Measurements from ENCODE around the gene USP6NL.

The USP6NL gene

DNA sequence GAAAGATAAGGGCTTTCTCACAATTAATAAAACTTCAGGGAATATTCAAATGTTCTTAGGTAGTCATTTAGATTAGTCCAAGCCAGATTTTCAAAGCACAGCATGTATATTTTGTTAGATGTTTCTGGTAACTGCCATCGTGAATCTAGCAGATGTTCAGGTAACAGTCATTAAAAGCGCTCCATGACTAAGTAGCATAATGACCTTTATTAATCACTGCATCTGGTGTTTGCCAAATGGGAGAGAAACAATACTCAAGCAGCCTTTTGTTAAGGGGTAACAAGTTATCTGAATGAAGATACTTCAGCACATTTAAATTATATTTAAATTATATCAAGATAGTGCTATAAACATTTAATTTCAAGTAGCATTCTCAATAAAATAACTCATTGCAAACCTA lies 47.5 kb downstream of the USP6NL start:
- Histone ChIP-seq H3K4me3 (ENCODE audit: low read depth in 1 of 2, low read length in 2 of 2) (no peak overlapping the region), H3K36me3 (ENCODE audit: control insufficient read depth in 1 of 2, insufficient read depth in 2 of 2, low read length in 2 of 2) (no peaks in the 10 kb centered on the region), H3K9me3 (ENCODE audit: control insufficient read depth in 1 of 2, low read length in 2 of 2) (no peaks in the 10 kb centered on the region), H3K4me1 (ENCODE audit: control insufficient read depth in 1 of 2, insufficient read depth in 2 of 2, low read length in 2 of 2) (peaks cover 2 to 4% of the 10 kb centered on the region in 2 donors), H3K27me3 (ENCODE audit: low read depth, low read length) (no peaks in the 10 kb centered on the region), H3K27ac (ENCODE audit: low read length) (no peak overlapping the region)

DNA sequence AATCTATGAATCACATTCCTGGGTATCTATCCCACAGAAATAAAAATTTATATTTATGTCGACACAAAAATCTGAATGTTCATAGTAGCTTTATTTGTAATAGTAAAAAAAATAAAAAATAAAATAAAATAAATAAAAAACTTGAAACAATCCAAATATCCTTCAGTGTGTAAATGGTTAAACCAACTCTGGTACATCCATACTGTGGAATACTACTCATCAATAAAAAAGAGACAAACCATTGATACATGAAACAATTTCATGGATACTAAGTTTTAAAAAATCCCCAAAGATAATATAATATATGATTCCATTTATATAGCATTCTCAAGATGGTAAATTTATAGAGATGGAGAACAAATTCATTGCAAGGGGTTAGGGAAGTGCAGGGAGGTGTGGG lies 48.6 kb downstream of the USP6NL start:
- H3K27me3 ChIP-seq (ENCODE audit: low read depth, low read length), result no peaks in the 10 kb centered on the region
- H3K4me1 ChIP-seq (ENCODE audit: control insufficient read depth in 1 of 2, insufficient read depth in 2 of 2, low read length in 2 of 2), result peaks cover 2 to 4% of the 10 kb centered on the region in 2 donors

DNA sequence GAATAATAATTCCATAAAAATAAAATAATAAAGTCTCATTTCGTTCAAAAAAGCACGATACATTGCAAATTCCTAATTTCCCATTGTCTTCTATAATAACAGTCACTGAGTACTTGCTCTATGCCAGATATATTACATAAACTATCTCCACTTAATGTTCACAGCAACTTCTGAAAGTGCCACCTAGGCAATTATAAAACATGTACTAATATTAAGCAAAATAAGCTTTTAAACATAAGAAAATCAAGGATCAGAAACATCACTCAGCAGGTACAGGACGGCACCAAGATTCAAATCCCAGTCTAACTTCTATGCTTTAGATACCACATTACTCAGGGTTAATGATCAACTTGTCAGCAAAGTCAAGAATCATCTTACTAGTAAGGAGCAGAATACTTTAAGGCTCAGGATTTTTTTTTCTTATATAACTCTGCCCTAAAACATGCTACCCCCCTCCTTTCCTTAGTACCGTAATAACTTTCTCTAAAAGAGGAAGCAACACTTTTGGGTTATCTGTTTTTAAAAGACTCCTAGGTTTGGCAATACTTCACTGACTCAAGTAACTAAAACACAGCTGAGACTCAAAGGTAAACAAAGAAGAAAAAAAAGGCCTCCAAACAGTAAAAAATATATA lies 51.3 kb downstream of the USP6NL start:
- Histone ChIP-seq H3K4me3 (ENCODE audit: low read depth in 1 of 2, low read length in 2 of 2) (no peak overlapping the region), H3K27me3 (ENCODE audit: low read depth, low read length) (no peaks in the 10 kb centered on the region), H3K9me3 (ENCODE audit: control insufficient read depth in 1 of 2, low read length in 2 of 2) (no peaks in the 10 kb centered on the region), H3K27ac (ENCODE audit: low read length) (no peak overlapping the region), H3K4me1 (ENCODE audit: control insufficient read depth in 1 of 2, insufficient read depth in 2 of 2, low read length in 2 of 2) (peaks cover 2 to 4% of the 10 kb centered on the region in 2 donors), H3K36me3 (ENCODE audit: control insufficient read depth in 1 of 2, insufficient read depth in 2 of 2, low read length in 2 of 2) (no peaks in the 10 kb centered on the region)

More for the DNA sequence above, 48.6 kb downstream of the USP6NL start:
- no peaks in the 10 kb centered on the region for H3K36me3 ChIP-seq (ENCODE audit: control insufficient read depth in 1 of 2, insufficient read depth in 2 of 2, low read length in 2 of 2)
- no peak overlapping the region for H3K27ac ChIP-seq (ENCODE audit: low read length)
- H3K9me3 ChIP-seq (ENCODE audit: control insufficient read depth in 1 of 2, low read length in 2 of 2), result no peaks in the 10 kb centered on the region
- no peak overlapping the region for H3K4me3 ChIP-seq (ENCODE audit: low read depth in 1 of 2, low read length in 2 of 2)

DNA sequence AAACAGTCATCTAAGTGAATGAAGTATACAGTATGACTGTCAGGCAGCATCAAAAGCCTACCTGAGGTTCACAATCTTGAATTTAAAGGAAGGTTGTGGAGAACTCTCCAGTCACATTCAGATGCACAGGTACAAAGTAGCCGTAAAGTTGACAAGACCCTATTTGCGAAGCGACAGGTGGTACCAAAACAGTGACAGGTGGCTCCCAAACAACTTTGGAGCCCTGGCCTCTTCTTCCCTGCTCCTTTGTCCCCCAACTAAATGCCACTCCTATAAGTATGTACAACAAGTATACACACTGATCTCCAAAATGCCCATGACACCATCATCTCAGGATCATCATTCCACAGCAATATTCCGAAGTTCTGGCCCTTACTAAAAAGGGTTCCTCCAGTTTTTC lies 53.5 kb downstream of the USP6NL start:
- no peaks in the 10 kb centered on the region for H3K9me3 ChIP-seq (ENCODE audit: control insufficient read depth in 1 of 2, low read length in 2 of 2)
- no peaks in the 10 kb centered on the region for H3K27me3 ChIP-seq (ENCODE audit: low read depth, low read length)
- no peaks in the 10 kb centered on the region for H3K36me3 ChIP-seq (ENCODE audit: control insufficient read depth in 1 of 2, insufficient read depth in 2 of 2, low read length in 2 of 2)
- H3K4me1 ChIP-seq (ENCODE audit: control insufficient read depth in 1 of 2, insufficient read depth in 2 of 2, low read length in 2 of 2), result peaks cover 2 to 4% of the 10 kb centered on the region in 2 donors
- no peak overlapping the region for H3K4me3 ChIP-seq (ENCODE audit: low read depth in 1 of 2, low read length in 2 of 2)
- no peak overlapping the region for H3K27ac ChIP-seq (ENCODE audit: low read length)

DNA sequence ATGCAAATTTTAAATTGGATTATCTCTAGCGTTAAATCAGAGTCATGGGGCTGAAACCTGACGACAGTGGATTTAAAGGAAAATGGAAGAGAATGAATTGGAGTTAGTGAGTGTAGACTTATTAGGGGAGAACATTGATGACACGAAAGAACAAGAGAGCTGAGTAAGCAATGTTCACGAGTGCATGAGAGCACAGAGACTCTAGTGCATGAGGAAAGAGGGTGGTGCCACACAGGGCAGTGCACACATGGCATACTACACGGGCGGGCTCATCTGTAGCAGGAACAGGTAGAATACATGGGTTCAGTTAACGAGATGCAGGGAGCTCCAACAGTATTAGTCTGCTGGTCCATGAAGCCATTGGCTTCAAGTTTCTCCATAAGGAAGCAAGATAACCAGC lies 53.9 kb downstream of the USP6NL start:
- Histone ChIP-seq H3K9me3 (ENCODE audit: control insufficient read depth in 1 of 2, low read length in 2 of 2) (no peaks in the 10 kb centered on the region), H3K4me1 (ENCODE audit: control insufficient read depth in 1 of 2, insufficient read depth in 2 of 2, low read length in 2 of 2) (peaks cover 2 to 5% of the 10 kb centered on the region in 2 donors), H3K4me3 (ENCODE audit: low read depth in 1 of 2, low read length in 2 of 2) (no peak overlapping the region), H3K27ac (ENCODE audit: low read length) (no peak overlapping the region), H3K36me3 (ENCODE audit: control insufficient read depth in 1 of 2, insufficient read depth in 2 of 2, low read length in 2 of 2) (no peaks in the 10 kb centered on the region), H3K27me3 (ENCODE audit: low read depth, low read length) (no peaks in the 10 kb centered on the region)

DNA sequence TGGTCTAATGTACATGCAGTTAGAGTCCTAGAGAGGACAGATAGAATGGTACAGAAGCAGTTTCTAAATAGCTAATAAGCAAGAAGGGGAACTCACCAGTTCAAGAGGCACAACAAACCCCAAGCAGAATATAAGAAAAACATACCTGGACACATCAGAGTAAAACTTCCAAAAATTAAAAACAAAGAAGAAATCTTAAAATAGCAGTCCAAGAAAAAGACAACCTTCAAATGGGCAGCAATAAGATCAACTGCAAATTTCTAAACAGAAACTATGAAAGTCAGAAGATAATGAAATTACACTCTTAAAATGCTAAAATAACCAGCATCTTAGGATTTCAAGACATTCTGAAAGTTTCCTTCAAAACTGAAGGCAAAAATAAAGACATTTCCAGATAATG lies 55.9 kb downstream of the USP6NL start:
- peaks cover 2 to 15% of the 10 kb centered on the region in 2 donors for H3K4me1 ChIP-seq (ENCODE audit: control insufficient read depth in 1 of 2, insufficient read depth in 2 of 2, low read length in 2 of 2)
- H3K27me3 ChIP-seq (ENCODE audit: low read depth, low read length), result no peaks in the 10 kb centered on the region
- no peaks in the 10 kb centered on the region for H3K9me3 ChIP-seq (ENCODE audit: control insufficient read depth in 1 of 2, low read length in 2 of 2)
- H3K36me3 ChIP-seq (ENCODE audit: control insufficient read depth in 1 of 2, insufficient read depth in 2 of 2, low read length in 2 of 2), result no peaks in the 10 kb centered on the region
- H3K27ac ChIP-seq (ENCODE audit: low read length), result no peak overlapping the region
- no peak overlapping the region for H3K4me3 ChIP-seq (ENCODE audit: low read depth in 1 of 2, low read length in 2 of 2)

DNA sequence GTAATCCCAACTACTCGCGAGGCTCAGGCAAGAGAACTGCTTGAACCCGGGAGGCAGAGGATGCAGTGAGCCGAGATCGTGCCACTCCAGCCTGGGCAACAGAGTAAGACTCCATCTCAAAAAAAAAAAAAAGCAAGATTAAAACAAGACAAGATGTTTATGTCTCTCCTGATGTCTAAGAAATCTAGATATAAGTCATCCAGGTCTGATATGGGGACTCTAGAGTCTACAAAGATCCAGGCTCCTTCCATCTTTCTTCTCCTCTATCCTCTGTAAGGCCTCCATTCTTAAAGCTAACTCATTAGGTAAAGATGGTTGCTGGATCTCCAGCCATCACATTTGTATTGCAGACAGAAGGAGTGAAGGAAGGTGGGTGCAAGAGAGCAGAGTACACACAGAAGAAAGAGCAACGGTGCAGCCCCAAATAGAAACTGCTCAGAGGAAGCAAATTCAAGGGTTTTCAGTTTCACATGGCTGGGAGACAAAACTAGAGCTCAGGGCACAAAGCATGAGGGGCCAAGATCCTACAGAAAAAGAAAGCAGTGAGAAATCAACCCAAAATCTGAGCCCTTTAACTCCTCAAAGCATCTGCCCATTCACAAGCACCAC lies 57.6 kb downstream of the USP6NL start:
- H3K36me3 ChIP-seq (ENCODE audit: control insufficient read depth in 1 of 2, insufficient read depth in 2 of 2, low read length in 2 of 2), result no peaks in the 10 kb centered on the region
- H3K27ac ChIP-seq (ENCODE audit: low read length), result no peak overlapping the region
- no peaks in the 10 kb centered on the region for H3K9me3 ChIP-seq (ENCODE audit: control insufficient read depth in 1 of 2, low read length in 2 of 2)
- H3K27me3 ChIP-seq (ENCODE audit: low read depth, low read length), result no peaks in the 10 kb centered on the region
- peaks cover 5 to 10% of the 10 kb centered on the region in 2 donors for H3K4me1 ChIP-seq (ENCODE audit: control insufficient read depth in 1 of 2, insufficient read depth in 2 of 2, low read length in 2 of 2)
- H3K4me3 ChIP-seq (ENCODE audit: low read depth in 1 of 2, low read length in 2 of 2), result no peak overlapping the region

DNA sequence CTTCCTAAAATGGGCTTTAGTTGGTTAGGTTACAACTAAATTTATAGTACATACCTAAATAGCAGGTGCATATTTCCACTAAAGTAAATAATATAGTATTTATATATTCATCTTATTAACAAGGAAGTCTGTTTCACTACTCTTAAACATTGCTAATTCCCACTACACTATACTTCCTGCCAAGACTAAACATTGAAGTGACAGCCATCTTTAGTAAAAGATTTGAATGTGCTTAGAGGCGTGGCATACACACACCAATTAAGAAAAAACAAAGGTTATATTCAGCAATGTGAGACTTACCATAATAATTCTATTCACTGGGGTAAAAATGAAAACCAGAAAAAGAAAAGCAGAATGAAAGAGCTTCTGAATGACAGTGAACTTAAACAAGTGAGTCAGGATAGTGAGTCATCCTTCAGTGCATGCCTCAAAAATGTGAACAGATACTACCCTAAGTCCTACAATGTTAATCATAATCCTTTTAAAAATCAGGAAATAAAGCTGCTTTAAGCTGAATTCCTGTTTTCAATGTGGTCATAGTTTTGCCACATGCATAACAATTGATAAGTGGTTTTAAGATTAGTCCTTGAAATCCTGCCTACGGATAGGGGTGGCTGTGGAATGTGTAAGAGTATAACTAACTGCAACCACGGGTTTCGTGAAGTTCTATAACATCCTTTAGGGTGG lies 59.4 kb downstream of the USP6NL start:
- H3K9me3 ChIP-seq (ENCODE audit: control insufficient read depth in 1 of 2, low read length in 2 of 2), result no peaks in the 10 kb centered on the region
- peak overlapping the region; percentile 60 for H3K27ac ChIP-seq (ENCODE audit: low read length)
- peaks cover 5 to 10% of the 10 kb centered on the region in 2 donors for H3K4me1 ChIP-seq (ENCODE audit: control insufficient read depth in 1 of 2, insufficient read depth in 2 of 2, low read length in 2 of 2)
- H3K36me3 ChIP-seq (ENCODE audit: control insufficient read depth in 1 of 2, insufficient read depth in 2 of 2, low read length in 2 of 2), result no peaks in the 10 kb centered on the region
- no peak overlapping the region for H3K4me3 ChIP-seq (ENCODE audit: low read depth in 1 of 2, low read length in 2 of 2)
- H3K27me3 ChIP-seq (ENCODE audit: low read depth, low read length), result no peaks in the 10 kb centered on the region

DNA sequence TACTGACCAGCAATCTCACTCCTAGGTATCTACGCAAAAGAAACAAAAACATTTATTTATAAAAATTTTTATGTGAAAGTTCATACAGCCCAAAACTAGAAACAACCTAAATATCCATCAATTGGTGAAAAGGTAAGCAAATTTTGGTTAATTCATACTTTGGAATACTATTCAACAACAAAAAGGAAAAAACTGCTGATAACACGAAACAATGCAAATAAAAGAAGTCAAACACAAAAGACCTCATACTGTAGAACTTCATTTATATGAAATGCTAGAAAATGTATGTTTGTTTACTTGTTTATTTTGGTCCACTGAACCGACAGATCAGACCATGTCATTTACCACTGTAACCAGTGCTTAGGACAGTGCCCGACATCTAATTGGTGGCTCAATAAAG lies 60.3 kb downstream of the USP6NL start:
- peak overlapping the region; percentile 7 for H3K27ac ChIP-seq (ENCODE audit: low read length)

DNA sequence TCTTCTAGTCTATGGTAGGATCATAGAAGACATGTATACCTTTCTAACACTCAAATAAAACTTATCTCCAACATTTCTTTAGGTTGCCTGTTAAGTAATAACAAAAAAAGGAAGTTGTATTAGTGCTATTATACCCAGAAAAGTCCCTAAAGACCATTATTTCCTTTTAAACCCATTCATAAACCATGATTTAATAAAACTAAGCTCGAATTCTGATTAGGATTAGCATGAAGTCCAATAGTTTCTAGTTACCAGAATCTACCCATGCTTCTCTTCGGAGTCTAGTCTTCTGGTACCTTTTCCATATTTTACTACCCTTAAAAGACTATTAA lies 62.7 kb downstream of the USP6NL start:
- no peak overlapping the region for H3K4me3 ChIP-seq (ENCODE audit: low read depth in 1 of 2, low read length in 2 of 2)
- H3K27ac ChIP-seq (ENCODE audit: low read length), result no peak overlapping the region
- peaks cover 5 to 10% of the 10 kb centered on the region in 2 donors for H3K4me1 ChIP-seq (ENCODE audit: control insufficient read depth in 1 of 2, insufficient read depth in 2 of 2, low read length in 2 of 2)
- H3K9me3 ChIP-seq (ENCODE audit: control insufficient read depth in 1 of 2, low read length in 2 of 2), result no peaks in the 10 kb centered on the region
- H3K36me3 ChIP-seq (ENCODE audit: control insufficient read depth in 1 of 2, insufficient read depth in 2 of 2, low read length in 2 of 2), result no peaks in the 10 kb centered on the region
- no peaks in the 10 kb centered on the region for H3K27me3 ChIP-seq (ENCODE audit: low read depth, low read length)

More for the DNA sequence above, 60.3 kb downstream of the USP6NL start:
- Histone ChIP-seq H3K4me1 (ENCODE audit: control insufficient read depth in 1 of 2, insufficient read depth in 2 of 2, low read length in 2 of 2) (peaks cover 5 to 10% of the 10 kb centered on the region in 2 donors), H3K4me3 (ENCODE audit: low read depth in 1 of 2, low read length in 2 of 2) (no peak overlapping the region), H3K36me3 (ENCODE audit: control insufficient read depth in 1 of 2, insufficient read depth in 2 of 2, low read length in 2 of 2) (no peaks in the 10 kb centered on the region), H3K27me3 (ENCODE audit: low read depth, low read length) (no peaks in the 10 kb centered on the region), H3K9me3 (ENCODE audit: control insufficient read depth in 1 of 2, low read length in 2 of 2) (no peaks in the 10 kb centered on the region)

DNA sequence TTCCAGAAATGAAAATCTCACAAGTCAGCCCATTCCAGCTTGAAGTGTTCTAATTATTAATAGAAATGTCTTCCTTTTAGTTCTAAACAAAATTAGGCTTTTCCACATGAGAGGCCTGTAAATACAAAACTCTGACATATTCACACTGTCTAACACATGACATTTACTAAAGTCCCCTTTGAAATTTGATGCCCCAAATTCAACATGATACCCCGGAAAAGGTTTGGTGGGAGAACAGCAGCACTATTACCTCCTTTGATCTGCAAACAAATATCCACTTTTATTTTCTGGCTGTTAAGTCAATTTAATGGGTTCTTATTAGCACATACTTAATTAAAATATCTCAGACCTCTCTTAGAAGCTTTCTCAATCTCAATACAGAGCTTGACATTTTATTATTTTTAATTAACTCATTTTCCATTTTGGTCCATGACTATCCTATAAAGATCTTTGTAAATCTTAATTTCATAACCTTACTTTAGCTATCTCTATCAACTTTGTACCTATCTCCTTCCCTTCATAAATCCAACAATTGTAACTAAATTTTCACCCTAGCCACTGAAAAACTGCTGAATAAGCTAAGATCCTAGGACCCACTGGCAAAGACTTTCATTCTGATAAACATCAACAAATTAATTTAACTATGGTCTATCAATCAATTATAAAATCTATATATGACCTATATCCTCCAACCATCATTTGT lies 63.2 kb downstream of the USP6NL start:
- Histone ChIP-seq H3K27ac (ENCODE audit: low read length) (no peak overlapping the region), H3K36me3 (ENCODE audit: control insufficient read depth in 1 of 2, insufficient read depth in 2 of 2, low read length in 2 of 2) (no peaks in the 10 kb centered on the region), H3K4me1 (ENCODE audit: control insufficient read depth in 1 of 2, insufficient read depth in 2 of 2, low read length in 2 of 2) (peaks cover 5 to 10% of the 10 kb centered on the region in 2 donors), H3K27me3 (ENCODE audit: low read depth, low read length) (no peaks in the 10 kb centered on the region), H3K4me3 (ENCODE audit: low read depth in 1 of 2, low read length in 2 of 2) (no peak overlapping the region), H3K9me3 (ENCODE audit: control insufficient read depth in 1 of 2, low read length in 2 of 2) (no peaks in the 10 kb centered on the region)
